HL-60/S4 treated with phorbol 12-myristate 13-acetate at 8.2 ng/mL for 4 days and 3 days (cell line): ENCODE data around the gene TEAD1.

ENCODE experiments used
- in situ Hi-C: fragments of 300-500 bp; cut with MboI; formaldehyde crosslinking; loops from 2 replicates; pipeline ENCODE4 v1.15.0; 2022; ENCODE audit warnings: low sequenced_read_pairs

TEAD1 gene

GRCh38 chr11:12706545-12707499 lies 32.6 kb downstream of the TEAD1 start:
- in situ Hi-C loops: no loop called here

GRCh38 chr11:12707500-12707880 lies 33.3 kb downstream of the TEAD1 start:
- in situ Hi-C loops: no loop called here

DNA sequence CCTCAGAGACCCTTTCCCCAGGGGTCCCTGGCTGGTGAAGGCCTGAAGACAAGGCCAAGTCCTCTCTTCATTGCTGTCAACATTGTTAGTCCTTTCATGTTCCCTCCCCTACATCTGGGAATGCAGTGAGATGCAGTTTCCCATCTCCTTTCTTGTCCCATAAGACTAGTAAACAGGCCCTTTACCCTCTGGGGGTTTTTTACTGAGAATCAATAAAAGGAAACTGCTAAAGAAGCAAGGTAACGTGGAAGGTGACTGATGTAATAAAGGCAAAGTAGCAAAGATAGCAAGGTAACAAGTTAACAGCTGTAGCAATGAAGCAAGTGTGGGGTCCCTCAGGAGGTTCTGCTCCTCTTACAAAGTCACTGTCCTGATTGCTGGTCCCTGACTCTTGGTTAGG lies 37.3 kb downstream of the TEAD1 start:
- in situ Hi-C loops: no loop called here

- in situ Hi-C loops: no loop called here
These were observed 37.9 kb downstream of the TEAD1 start for GRCh38 chr11:12712132-12712531.

DNA sequence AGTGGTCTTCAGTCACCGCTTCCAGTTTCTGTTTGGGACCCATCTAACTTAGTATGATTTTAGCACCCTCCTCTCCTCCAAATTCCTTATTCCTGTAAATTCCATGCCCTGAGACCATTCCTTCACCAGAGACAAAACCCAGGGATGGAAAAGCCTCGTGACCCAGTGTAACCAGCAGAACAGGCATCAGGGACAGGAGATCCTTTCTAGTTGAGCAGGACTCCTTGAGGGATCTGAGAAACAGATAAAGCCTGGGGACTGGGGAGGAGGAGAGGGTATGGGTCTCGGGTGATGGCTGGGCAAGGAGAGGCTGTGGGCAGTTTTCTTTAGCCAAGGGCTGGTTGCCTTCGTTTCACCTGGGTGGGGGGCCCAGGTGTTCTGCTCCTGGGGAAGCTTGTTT lies 40.9 kb downstream of the TEAD1 start:
- in situ Hi-C loops: no loop called here

DNA sequence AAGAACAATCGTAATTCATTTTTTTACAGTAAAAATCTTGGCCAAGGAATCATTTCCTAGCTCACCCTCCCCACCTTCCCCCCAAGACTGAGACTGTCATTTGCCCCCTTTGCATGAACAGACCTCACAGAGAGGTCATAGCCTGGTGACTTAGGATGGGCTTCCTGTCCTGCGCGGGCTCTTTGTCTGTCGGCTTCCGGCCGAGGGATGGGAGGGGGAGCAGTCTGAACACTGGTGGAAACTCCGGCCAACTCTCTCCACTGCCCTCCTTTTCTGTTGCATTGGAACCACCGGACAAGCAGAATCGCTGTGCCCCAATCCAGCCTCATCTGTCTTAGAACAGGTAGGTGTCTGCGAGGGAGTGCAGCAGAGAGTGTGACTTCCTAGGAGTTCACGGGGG lies 41.7 kb downstream of the TEAD1 start:
- in situ Hi-C loops: no loop called here

- in situ Hi-C loops: no loop called here
These were observed 42.6 kb downstream of the TEAD1 start for GRCh38 chr11:12716816-12717215.

- in situ Hi-C loops: no loop called here
These were observed 43.6 kb downstream of the TEAD1 start for GRCh38 chr11:12717851-12718291.

GRCh38 chr11:12719221-12719620 lies 45.0 kb downstream of the TEAD1 start:
- in situ Hi-C loops: no loop called here

GRCh38 chr11:12721816-12722604 lies 47.8 kb downstream of the TEAD1 start:
- in situ Hi-C loops: no loop called here

- in situ Hi-C loops: no loop called here
These were observed 49.4 kb downstream of the TEAD1 start for GRCh38 chr11:12723421-12724300.

DNA sequence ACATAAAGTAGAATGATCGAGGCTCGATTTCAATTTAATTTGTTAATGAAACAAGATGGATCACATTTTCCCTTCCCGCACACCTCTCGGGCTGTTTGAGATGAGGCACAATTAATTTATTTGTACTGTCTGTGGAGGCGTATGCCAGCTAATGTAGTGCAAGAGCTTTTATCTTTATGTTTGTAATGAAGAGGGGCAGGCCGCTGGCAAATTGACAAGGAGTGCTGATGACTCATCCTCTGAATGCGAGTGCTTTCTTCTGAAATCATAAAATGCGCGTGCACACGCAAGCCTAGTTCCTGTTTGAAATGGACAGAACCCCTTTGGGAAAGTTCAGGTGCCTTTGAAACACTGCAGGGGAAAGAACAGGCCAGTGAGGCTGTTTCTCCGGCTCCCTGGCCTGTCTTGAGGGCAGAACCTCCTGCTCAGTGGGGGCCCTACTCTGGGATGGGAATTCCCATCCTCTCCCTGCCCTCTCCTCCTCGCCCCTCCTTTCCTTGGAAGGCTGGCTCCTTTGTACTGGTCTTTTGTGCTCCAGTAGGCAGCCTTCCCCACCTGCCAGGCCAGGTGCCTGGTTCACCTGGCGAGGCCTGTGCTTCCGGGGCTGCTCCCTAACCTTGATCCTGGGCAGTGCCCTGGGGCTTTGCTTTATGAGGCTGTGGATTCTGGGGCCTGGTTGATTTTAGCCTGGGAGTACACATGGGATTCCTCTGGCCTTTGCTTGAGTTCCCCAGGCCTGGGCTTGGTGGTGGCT lies 50.3 kb downstream of the TEAD1 start:
- in situ Hi-C loops: no loop called here

DNA sequence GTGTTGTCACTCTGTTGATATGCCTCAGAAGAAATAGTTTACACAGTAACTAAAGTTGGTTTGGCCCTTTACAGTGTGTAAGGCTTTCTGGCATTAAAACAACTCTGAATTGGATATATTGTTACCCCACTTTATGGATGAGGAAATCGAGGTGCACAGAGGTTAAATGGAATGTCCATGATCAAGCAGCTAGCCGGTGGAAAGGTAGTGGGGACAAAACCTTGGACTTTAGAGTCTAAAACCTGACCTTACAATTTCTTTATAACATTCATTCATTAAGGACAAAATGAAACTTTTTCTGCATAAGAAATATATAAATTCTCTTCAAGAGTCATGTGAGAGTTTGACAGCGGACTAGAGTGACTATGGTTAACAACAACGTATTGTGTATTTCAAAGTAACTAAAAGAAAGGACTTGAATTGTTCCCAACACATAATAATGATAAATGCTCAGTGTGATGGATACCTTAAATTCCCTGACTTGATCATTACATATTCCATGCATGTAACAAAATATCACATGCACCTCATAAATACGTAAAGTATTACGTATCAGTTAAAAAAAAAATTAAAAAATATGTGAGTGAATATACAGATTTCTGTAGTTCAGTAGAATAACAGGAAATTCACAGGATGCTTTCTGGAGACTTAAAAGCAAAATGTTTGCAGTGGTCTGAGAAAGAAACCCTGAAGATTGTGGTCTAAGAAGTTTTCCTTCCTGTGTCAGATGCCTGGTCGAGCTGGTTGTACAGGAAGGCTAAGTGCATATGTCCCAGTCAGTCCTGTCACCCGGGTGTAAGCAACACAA lies 51.0 kb downstream of the TEAD1 start:
- in situ Hi-C loops: no loop called here

- in situ Hi-C loops: no loop called here
These were observed 51.9 kb downstream of the TEAD1 start for GRCh38 chr11:12725863-12726682.

DNA sequence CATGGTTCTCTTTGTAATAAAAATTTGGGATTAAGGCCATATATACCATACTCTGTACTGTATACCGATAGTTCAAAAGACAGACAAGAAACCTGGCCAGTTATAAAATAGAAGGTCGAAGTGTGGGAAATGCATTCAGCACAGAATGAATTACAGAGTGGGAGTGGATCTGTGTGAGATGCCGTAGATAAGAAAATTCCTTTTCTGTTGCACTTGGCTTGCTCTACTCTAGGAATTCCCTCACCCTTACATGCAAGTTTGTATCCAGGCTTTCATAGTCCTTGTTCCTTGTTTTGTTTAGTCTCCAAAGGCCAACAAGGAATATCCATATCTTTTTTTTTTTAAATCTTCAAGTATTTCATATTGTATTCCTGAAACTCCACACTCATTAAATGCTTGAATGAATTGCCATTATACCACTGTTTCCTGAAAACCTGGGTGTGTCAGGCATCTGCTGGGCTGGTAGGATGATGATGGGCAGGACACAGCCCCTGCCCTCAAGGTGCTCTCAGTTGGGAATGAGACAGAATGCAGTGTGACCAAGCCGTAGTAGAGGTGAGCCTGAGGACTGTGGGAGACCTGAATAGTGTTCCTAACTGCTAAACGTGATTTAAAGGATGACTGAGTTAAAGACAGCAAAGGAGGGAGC lies 53.5 kb downstream of the TEAD1 start:
- in situ Hi-C loops: no loop called here

DNA sequence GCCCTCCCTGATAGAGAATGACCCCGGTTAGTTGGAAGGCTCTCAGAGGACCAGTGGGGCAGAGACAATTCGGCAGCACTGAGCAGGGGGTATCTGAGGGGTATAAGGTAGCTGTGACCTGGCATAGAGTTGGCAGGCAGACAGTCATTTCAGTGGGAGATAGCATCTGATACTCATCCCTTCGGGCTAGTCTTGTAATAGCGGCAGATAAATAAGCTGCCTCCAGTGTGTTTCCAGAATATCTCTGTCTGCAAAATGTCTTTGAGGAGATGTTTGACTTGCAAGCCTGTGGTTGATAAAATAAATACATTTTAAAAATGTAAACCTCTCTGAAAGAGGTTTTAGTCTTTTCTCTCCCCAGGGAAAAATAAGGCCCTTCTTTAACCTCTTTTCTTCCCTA lies 54.2 kb downstream of the TEAD1 start:
- in situ Hi-C loops: no loop called here

- in situ Hi-C loops: no loop called here
These were observed 55.7 kb downstream of the TEAD1 start for GRCh38 chr11:12729941-12730340.

DNA sequence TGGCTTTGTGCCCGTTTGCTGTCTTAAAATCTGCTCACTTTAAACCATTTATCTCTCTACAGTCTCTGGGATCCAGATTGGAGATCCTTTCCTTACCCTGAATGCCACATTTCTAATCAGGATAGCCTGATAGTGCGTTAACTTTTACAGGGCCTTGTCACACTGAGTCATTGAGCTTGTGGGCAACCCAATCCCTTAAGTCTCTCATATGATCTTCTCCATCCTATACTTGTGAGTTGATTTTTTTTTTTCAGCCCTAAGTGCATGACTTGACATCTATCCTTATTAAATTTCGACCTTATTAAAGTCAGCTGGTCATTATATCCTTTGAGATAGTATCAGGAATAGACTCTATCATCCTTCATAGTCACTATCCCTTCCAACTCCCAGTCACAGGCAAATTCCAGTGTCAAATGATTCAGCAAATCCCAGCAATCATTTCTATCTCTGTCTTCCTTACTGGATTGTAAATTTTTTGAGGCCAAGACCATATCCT lies 57.7 kb downstream of the TEAD1 start:
- in situ Hi-C loops: no loop called here
